Measurements from ENCODE around the gene DIPK2A. TPM values are rescaled to one million over a fixed set of nuclear protein-coding genes. Genes with fewer than 3 reads are reported as not detected.

DIPK2A gene
- total and polyA plus RNA-seq, 2 experiments from 2014 or later, result 46.1 to 90.8 TPM

DNA sequence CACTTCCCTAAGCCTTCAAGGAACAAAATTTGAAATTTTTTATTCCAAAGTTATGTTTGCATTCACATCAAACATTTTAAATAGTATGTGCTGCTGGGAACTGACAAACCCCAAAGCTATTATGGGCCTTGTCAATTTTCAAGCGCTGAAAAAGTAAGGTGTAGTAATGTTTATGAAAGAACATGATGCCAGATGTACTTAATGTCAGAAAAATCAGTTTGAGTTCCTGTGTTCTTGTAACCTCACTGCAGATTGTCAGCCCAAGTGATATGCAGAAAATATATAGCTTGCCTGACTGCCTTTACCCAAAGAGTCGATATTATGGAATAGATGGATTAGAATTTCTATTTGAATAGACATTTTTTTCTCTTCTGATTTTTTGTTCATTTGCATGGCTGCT is 20.8 kb upstream of the DIPK2A start:
- Histone ChIP-seq H3K27me3 (no peaks in the 10 kb centered on the region), H3K27ac (no peak overlapping the region), H4K20me1 (ENCODE audit: insufficient read depth, poor library complexity, severe bottlenecking) (no peaks in the 10 kb centered on the region), H3K36me3 (replicated peaks; ENCODE audit: insufficient read depth, low read depth) (no peaks in the 10 kb centered on the region), H2AFZ (no peak overlapping the region), H3K4me3 (no peak overlapping the region), H3K9me3 (ENCODE audit: low read depth) (no peaks in the 10 kb centered on the region), H3K4me1 (ENCODE audit: insufficient read depth) (no peaks in the 10 kb centered on the region), H3K79me2 (no peaks in the 10 kb centered on the region), H3K9me2 (replicated peaks; ENCODE audit: insufficient read depth) (no peaks in the 10 kb centered on the region), H3K4me2 (no peak overlapping the region)
- TF ChIP-seq, protein P1, sequence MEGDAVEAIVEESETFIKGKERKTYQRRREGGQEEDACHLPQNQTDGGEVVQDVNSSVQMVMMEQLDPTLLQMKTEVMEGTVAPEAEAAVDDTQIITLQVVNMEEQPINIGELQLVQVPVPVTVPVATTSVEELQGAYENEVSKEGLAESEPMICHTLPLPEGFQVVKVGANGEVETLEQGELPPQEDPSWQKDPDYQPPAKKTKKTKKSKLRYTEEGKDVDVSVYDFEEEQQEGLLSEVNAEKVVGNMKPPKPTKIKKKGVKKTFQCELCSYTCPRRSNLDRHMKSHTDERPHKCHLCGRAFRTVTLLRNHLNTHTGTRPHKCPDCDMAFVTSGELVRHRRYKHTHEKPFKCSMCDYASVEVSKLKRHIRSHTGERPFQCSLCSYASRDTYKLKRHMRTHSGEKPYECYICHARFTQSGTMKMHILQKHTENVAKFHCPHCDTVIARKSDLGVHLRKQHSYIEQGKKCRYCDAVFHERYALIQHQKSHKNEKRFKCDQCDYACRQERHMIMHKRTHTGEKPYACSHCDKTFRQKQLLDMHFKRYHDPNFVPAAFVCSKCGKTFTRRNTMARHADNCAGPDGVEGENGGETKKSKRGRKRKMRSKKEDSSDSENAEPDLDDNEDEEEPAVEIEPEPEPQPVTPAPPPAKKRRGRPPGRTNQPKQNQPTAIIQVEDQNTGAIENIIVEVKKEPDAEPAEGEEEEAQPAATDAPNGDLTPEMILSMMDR (IDR thresholded peaks at IDR 0.05; ENCODE audit: poor library complexity), result no peak
- TF ChIP-seq EZH2phosphoT487 (IDR thresholded peaks at IDR 0.05; ENCODE audit: low read depth, severe bottlenecking, unreplicated experiment) (no peak), EZH2 (IDR thresholded peaks at IDR 0.05; ENCODE audit: borderline replicate concordance) (no peak)
- no peak for DNase-seq (ENCODE audit: low spot score)
- 87% methylated on average over 2 of the region's 2 CpGs for WGBS (ENCODE audit: low lambda C conversion rate, missing lambda C conversion rate)

DNA sequence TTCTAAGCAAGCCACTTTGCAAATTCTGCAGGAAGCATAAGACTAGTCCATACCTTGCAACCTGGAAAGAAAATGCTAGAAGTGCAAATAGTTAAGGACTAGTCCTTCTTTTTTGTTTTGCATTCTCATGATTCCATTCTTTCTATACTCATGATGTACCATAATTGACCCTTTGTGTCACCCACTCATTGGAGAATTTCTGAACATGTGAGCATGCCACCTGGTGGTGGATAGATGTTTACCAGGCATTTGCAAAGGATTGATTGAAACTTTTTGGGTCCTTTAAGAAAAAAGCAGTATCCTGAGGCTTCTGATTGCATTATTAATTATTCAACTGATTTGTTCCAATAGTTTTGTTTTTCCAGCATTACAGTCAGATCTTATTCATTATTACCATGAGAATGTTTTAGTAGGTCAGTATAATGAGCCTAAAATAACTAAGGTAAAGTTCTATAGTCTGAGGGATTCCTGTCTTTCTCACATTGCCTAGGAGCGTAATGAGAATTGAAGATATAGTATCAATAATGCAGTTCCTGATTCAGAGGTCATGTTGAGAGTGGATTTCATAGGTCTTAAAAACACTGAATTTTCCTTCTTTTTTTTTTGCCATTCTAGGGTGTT is 20.2 kb upstream of the DIPK2A start:
- Histone ChIP-seq H3K27me3 (no peaks in the 10 kb centered on the region), H2AFZ (no peak overlapping the region), H3K36me3 (replicated peaks; ENCODE audit: insufficient read depth, low read depth) (no peaks in the 10 kb centered on the region), H3K4me3 (no peak overlapping the region), H3K4me1 (ENCODE audit: insufficient read depth) (no peaks in the 10 kb centered on the region), H3K4me2 (no peak overlapping the region), H3K9me3 (ENCODE audit: low read depth) (no peaks in the 10 kb centered on the region), H3K9me2 (replicated peaks; ENCODE audit: insufficient read depth) (no peaks in the 10 kb centered on the region), H3K27ac (no peak overlapping the region), H4K20me1 (ENCODE audit: insufficient read depth, poor library complexity, severe bottlenecking) (no peaks in the 10 kb centered on the region), H3K79me2 (no peaks in the 10 kb centered on the region)
- 100% methylated on average over 1 of the region's 1 CpG for WGBS (ENCODE audit: low lambda C conversion rate, missing lambda C conversion rate)
- no peak for TF ChIP-seq EZH2 (IDR thresholded peaks at IDR 0.05; ENCODE audit: borderline replicate concordance)
- TF ChIP-seq, protein P1 (IDR thresholded peaks at IDR 0.05; ENCODE audit: poor library complexity), result peak; percentile 70
- TF ChIP-seq EZH2phosphoT487 (IDR thresholded peaks at IDR 0.05; ENCODE audit: low read depth, severe bottlenecking, unreplicated experiment), result no peak
- DNase-seq (ENCODE audit: low spot score), result peak; percentile 37

DNA sequence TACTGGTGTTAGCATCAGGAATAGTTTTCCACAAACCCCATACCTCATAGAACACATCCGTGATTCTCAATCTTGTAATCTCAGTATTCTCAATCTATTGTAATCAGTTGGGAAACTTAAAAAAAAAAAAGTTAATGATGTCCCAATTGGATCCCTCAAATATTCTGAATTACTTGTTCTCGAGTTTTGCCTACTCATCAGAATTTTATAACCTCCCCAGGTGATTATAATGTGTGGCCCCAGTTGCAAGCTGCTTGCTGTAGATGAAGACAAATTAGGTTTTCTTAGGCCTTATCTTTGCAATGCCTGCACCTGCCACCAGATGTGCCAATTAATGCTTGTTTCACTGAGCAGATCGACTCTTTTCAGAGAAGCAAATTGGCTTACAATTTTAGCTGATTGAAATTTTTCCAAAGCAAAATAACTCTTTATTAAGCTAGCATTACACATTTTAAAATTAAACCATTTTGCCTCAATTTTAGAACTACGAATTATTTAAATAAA is 19.0 kb upstream of the DIPK2A start:
- no peaks in the 10 kb centered on the region for H3K9me3 ChIP-seq (ENCODE audit: low read depth)
- no peak for DNase-seq (ENCODE audit: low spot score)
- no peaks in the 10 kb centered on the region for H4K20me1 ChIP-seq (ENCODE audit: insufficient read depth, poor library complexity, severe bottlenecking)
- H3K4me2 ChIP-seq, result no peak overlapping the region
- no peak overlapping the region for H3K4me3 ChIP-seq
- H3K36me3 ChIP-seq (replicated peaks; ENCODE audit: insufficient read depth, low read depth), result no peaks in the 10 kb centered on the region
- no peaks in the 10 kb centered on the region for H3K27me3 ChIP-seq
- 84% methylated on average over 4 of the region's 4 CpGs for WGBS (ENCODE audit: low lambda C conversion rate, missing lambda C conversion rate)
- H2AFZ ChIP-seq, result no peak overlapping the region
- H3K9me2 ChIP-seq (replicated peaks; ENCODE audit: insufficient read depth), result no peaks in the 10 kb centered on the region
- H3K4me1 ChIP-seq (ENCODE audit: insufficient read depth), result no peaks in the 10 kb centered on the region
- no peaks in the 10 kb centered on the region for H3K79me2 ChIP-seq
- TF ChIP-seq, protein P1 (IDR thresholded peaks at IDR 0.05; ENCODE audit: poor library complexity), result no peak
- TF ChIP-seq EZH2 (IDR thresholded peaks at IDR 0.05; ENCODE audit: borderline replicate concordance) (no peak), EZH2phosphoT487 (IDR thresholded peaks at IDR 0.05; ENCODE audit: low read depth, severe bottlenecking, unreplicated experiment) (no peak)
- H3K27ac ChIP-seq, result no peak overlapping the region

Measured in hepatocyte (in vitro differentiated cells).